ENCODE data around the gene LPIN1.

The LPIN1 gene, protein sequence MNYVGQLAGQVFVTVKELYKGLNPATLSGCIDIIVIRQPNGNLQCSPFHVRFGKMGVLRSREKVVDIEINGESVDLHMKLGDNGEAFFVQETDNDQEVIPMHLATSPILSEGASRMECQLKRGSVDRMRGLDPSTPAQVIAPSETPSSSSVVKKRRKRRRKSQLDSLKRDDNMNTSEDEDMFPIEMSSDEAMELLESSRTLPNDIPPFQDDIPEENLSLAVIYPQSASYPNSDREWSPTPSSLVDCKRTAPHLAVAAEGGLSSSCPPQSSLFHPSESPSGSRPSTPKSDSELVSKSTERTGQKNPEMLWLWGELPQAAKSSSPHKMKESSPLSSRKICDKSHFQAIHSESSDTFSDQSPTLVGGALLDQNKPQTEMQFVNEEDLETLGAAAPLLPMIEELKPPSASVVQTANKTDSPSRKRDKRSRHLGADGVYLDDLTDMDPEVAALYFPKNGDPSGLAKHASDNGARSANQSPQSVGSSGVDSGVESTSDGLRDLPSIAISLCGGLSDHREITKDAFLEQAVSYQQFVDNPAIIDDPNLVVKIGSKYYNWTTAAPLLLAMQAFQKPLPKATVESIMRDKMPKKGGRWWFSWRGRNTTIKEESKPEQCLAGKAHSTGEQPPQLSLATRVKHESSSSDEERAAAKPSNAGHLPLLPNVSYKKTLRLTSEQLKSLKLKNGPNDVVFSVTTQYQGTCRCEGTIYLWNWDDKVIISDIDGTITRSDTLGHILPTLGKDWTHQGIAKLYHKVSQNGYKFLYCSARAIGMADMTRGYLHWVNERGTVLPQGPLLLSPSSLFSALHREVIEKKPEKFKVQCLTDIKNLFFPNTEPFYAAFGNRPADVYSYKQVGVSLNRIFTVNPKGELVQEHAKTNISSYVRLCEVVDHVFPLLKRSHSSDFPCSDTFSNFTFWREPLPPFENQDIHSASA

DNA sequence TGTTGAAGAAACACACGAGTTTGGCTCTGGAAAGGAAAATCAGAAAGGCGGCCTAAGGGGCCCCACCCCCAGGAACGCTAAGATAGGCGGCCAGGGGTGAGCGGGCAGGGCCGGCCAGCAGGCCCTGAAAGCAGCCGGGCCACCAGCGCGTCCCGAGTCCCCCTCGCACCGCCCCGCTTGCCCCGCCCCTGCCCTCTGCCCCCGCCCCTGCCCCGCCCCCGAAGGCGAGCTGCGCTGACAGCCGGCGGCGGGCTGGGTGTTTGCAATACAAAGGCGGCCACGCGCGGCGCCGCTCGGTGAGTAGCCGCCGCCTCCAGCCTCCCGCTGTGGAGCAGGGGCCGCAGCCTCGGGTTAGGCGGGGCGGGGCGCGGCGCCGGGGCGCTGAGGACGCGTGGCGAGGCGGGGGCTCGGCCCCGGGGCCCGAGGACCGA is at the start of gene LPIN1:
Gene LPIN1, plus strand, starts transcription at position 257 of the 431 bp plus-strand sequence. CDS start 18,910 bp downstream, outside the sequence.
- DNase-seq: peak; percentile 85 to 89

DNA sequence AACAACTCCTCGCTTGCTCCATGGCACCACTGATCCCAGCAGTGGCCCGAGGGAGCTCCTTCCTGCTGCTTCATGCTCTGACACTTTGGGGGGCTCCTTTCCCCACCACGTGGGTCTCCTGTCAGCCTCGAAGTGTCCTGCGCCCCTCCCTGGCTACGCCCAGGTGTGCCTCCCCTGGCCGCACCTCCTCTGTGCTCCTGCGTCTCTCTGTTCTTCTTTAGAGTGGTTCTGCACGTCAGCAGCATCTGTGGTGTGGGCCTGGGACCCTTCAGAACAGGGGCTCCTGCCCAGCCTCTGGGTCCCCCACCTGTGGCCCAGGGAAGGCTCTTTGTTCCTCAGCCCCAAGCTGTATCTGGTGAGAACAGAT is 49.7 kb upstream of the LPIN1 start:
- DNase-seq: no peak

DNA sequence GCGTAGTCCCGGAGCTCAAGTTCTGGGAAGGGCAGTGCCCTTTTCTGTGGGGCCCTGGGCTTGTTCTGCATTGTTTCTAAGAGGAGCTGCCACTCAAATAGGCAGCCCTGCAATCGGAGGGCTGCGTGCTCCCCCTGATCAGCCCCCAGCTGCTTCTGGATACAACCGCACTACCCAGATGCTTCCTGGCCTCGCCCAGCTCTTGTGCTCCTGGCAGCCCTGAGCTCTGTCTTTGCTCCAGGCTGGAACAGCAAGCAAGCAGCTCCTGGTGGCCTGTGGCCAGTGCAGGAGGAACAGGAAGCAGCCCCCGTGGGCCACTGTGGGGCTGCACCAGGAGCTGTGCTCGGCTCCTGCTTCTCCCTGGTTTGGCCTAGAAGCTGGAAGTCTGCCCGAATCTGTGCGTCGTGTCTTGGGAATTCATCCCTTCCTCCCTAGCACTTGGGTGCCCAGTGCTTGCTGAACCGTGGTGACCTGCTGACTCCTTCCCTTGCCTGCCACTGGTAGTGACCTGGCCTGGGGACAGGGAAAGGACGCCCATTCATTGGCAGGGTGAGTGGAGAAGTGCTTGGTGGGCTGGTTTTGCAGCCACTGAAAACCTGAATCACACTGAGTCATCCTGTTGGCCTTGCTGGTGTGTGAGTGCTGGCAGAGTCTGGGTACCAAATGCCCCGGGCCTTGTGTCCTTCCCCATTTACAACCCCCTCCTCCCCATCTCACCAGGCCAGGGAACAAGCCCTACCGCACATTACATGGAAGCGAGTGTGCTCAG is 49.1 kb upstream of the LPIN1 start:
- no peak for DNase-seq

DNA sequence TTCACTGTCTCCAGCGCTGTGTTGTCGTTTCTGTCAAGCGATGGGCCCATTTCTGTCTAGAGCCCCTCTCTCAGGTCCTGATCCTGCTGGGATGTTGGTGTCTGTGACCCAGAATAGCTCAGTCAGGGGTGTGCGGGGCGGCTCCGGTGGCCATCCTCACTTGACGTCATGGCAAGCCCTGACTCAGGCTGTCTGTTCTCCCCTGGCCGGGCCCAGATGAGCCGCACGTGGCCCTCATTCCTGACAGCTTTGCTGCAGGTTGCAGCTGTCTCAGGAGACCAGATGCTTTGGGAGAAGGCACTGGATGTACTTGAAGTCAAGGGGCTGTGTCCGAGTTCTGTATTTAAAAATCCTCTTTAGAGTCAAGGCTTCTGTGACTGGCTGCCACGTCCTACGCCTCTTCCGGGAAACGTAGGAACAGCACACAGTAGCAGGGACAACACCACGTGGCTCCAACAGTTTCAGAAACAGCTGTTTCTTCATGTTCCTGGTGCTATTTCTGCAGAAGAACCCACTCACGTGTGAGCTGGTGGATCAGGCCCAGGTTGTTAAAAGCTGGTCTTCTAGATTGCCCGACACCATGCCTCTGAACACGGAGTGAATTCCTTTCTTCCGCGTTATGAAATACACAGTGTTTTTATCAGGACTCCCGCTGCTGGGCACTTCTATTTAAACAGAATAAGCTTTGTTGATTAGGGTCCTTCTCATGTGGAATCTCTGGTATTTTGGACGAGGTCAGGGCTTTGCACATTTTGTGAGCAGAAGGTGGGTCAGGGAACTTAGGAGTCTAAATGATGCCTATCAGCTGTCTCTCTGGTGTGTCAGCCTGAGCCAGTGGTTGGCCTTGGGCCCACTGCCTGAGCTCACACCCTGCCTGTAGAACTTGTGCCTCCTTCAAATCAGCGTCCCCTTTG is 48.2 kb upstream of the LPIN1 start:
- no peak for DNase-seq

DNA sequence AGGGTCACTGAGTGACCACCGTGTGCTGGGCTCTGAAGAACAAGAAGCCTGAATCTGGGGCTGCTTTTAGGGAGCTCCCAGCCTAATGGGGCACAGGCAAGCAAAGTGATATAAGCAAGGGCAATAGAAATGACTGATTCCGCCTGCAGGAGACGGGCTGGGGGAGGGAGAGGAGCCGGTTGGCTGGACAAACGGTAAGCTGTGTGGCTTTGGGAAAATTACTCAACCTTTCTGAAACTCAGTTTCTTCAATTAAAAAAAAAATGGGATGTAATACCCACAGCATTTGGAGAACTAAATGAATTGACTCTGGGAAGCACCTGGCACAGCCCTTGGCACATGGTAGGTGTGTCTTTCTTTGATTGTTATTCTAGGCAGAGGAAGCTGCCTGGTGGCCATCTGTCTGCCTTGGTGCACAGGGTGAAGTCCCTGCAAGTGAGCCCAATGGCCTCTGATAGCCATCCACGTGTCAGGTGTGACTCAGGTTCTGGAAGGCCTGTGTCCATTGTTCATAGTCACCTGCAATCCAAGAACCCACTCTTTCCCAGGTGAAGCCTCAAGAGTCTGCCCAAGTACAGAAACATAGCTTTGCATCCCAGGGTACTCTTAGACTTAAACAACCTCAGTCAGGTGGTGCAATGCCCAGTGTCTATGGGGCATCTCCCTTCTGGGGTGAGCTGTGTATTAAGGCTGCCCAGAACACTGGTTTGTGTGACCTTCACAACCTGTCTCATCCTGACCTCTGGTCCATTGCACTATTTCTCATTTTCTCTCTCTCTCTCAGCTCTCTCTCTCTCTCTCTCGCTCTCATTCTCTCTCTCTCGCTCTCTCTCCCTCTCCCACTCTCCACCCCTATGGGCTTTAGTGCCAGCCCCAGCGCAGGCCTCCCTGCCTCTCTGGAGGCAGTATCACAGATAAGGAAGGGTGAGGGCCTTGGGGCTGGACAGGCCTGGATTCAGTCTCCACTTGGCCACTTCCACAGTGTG is 46.5 kb upstream of the LPIN1 start:
- DNase-seq: no peak

DNA sequence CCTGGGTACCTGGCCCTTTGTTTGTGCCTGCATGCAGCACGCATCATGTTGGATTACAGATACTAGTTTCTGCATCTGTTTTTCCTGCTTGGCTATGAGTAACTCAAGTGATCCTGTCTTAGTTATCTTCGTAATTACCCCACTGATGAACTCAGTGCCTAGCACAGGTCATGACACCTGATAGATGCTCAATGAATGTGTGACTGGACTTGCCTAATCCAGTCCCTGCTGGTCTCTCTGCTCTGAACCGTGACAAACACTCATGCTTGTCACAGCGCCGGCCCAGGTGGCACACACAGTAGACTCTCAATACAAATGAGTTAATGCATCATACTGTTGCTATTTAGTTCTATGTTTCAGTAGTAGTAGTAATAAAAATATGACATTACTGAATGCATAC is 45.2 kb upstream of the LPIN1 start:
- DNase-seq: no peak

DNA sequence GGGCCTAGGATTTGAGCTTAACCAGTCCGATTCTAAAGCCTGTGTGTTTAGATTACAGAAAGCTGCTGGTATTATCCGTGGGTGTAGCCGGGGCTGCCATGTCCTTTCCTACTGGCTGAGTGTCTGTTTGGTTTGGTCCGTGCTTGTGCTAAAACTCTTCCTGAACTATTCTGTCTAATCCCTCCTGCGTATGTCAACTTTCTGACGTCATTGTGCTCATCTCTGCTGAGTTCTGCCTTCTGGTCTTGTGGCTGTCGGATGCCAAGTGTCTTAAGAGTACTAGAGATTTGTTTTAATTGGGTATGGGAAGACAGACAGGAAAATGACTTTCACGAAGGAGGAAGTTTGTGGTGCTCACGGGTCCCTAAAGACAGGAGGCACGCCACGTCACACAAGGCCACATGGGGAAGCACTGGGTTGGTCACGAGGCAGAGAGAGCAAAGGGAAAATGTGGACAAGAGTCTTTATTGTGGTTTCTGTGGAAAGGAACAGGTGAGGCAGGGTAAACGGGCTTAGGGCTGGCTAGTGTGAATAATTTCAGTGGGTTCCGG is 44.6 kb upstream of the LPIN1 start:
- no peak for DNase-seq

DNA sequence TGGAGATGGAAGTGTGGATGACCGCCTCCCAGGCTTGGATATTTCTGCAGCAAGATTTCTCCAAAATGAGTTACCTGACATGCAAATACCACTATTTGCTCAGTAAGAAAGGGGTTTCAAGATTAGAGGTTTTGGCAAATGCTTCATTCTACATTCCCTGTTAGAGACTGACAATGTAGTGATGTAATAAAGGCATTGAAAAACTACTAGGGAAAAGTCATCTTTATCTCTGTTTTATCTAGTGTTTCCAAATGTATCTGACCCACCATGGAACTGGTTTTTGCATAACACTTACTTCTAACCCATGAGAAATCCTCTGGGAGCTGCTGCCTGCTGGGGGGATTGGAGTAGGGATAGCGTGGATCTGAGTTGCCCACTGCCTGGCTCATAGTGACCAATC is 43.5 kb upstream of the LPIN1 start:
- no peak for DNase-seq

DNA sequence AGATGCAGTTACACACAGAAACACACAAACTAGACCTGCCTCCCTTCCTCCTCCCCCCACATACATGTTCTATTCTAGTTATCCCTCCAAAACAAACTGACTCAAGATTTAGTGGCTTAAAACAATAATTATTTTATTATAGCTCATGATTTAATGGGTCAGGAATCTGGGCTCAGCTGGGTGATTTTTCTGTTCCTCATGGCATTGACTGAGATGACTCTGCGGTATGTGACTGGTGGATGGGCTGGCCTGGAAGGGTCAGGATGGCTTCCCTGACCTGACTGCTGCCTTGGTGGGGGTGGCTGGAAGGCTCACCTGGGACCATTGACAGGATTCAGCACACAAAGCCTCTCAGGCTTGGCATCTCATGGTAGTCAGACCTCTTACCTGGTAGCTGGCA is 42.7 kb upstream of the LPIN1 start:
- no peak for DNase-seq

DNA sequence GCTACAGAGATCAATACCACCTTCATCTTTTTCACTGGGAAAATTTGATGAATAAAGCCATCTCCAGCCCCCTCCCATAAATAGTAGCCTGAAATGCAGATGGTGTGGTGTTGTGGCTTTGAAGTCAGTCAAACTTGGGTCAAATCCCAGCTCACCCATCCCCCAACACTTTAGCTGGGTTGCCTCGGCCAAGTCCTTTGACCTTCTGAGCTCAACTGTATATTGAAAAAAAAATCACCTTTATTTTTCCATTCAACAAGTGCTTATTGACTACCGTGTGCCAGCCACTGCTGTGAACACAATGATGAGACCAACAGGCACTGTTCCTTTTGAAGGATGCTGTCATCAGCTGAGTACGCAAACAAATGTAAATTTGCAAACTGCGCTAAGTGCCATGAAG is 41.4 kb upstream of the LPIN1 start:
- DNase-seq: no peak

DNA sequence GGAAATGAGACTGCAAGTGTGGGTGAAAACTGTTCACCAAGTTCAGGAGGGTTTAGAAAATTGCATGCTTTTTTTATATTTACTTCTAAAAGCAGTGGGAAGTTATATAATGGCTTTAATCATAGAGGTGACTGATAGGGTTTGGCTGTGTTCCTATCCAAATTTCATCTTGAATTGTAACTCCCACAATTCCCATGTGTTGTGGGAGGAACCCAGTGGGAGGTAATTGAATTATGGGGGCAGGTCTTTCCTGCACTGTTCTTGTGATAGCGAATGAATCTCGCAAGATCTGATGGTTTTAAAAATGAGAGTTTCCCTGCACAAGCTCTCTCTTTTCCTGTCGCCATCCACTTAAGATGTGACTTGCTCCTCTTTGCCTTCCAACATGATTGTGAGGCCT is 40.7 kb upstream of the LPIN1 start:
- no peak for DNase-seq

DNA sequence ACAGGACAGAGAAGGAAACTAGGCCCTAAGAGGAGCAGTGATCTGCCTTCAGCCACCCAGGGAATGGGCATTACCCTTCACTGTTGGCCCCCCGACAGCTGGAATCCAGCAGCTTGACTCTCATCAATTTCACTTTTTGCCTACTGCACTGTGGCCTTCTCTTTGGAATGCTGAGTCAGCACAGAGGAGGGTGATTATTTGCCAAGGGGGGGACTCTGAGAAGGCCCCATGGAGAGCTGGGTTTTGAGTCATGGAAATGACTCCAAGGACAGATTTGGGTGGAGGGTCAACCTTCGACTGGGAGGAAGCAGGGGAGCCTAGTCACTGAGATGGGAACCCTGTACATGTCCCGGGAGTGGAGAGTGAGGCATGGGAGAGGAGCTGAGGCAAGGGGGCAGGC is 38.3 kb upstream of the LPIN1 start:
- DNase-seq: no peak

DNA sequence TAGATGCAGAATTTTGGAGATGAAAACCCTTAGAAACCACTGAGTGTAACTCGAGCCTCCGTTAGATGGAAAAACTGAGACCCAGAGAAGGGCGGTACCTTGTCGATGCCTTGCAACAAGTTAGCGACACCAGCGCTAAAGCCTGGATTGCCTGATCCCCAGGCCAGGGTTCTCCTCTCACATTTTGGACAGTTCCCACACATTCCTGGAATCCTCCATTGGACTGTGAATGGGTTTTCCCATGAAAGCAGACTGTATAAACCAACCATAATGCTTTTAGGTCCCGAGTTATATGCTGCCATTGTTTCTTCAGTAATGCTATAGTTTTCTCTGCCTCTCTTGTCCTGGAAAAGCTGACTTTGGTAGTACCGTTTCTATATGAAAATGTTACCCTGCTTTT is 37.1 kb upstream of the LPIN1 start:
- DNase-seq: no peak

DNA sequence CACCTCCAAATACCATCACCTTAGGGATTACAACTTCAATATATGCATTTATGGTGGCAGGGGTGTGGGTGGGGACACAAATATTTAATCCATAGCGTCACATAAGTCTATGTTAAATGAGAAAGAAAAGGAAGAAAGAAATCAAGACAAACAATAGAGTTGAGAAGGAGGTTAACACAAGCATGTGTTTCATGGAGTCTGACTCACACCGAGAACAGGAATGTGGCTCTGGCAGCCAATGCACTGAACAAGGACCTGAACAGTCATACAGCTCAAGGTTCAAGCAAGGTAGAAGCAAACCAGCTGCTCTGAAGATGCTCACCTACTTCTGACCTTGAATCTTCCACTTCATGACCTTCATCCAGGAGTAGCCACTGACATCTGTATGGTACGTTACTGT is 36.2 kb upstream of the LPIN1 start:
- DNase-seq: no peak

DNA sequence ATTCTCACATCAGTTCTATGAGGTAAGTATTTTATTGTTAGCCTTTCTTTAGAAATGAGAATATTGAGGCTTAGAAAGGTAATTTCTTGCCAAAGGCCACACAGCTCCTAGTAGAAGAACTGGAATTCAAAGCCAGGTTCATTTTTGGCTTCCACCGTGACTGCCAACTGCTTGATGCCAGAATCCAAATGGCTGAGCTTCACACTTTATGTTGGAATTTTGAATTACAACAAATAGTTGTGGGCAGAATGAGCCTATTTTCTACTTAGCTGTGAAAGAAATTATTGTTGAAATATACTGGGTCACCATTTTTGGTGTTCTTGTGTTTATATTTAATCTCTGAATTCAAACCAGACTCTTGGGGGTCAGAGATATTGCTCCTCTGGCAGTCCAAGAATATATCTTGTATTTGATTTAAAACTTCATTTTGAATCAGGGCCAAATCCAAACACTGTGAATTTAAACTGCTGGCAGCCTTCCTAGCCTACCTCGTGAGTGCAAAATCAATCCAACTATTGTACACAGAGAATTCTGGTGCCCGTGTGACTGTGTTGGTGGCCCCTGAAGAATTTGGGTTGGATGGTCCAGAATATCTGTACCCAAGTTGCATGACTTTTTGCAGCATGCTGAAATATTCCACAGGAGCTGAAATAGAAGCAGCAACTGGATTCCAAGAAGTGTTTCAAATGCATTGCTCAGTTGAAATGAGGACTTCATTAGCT is 35.6 kb upstream of the LPIN1 start:
- no peak for DNase-seq

DNA sequence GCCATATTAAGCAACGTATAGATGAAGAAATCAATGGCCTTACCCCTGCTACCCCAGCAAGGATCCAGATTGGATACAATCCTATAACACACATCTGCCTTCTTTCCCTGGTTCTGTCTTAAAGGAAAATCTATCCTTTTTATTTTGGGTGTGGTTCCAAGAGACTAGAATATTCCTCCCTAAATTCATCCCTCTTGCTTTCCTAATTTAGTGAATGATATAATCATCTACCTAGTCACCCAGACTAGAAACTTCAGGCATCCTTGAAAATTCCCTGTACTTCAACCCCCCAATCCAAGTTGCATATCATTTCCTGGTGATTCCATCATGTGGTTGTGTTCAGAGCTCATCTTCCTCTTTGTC is 35.1 kb upstream of the LPIN1 start:
- no peak for DNase-seq

DNA sequence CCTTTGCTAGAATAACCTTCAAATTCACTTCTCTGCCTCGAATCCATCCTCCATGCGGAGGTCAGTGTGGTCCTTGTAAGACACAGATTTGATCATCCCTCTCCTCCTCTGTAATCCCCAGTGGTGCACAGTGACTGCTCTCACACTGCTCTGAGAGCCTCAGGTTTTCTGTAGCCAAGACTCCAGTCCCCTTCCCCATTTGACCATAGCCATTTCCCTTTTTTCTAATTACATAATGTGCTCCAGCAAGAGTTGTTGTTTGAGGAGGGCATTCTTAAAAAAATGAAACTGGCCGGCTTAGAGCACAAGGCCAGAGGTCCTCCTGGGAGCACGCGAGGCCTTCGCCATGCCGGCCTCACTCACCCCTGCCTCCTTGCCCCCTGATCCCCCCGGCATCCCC is 34.7 kb upstream of the LPIN1 start:
- no peak for DNase-seq

DNA sequence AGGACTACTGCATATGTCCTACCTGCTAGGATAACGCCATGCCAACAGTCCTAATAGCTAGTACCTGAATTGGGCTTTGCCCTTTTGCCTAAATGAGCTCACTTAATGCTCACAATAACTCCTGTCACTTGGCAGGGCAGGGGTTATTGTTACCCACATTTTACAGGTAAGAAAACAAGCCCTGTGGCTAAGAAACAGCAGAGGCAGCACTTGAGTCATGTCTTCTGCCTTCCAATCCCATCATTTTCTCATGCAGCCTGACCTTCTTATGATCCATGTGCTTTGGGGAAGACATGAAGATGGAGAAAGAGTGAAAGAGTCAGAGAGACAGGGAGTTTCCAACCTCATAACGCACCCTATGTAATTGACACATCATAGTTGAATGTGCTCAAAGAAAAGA is 33.6 kb upstream of the LPIN1 start:
- no peak for DNase-seq

DNA sequence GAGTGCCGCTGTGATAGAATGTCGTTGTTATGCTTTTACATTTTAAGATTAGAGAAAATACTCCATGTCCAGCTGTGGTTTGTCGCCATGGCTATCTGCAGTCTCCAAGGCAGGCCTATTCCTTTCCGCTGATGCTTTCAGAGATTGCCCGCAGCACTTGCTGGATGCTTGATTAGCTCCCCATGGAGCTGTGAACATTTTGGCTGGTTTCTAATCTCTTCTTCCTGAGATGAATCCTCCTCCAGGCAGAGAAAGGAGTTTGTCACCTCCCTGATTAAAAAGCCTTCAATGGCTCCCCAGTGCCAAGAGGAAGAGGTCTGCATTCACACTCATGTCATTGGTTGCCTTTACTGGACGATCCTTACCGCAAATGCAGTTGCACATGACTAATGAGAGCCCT is 32.6 kb upstream of the LPIN1 start:
- no peak for DNase-seq

All from activated CD4-positive, alpha-beta T cell treated with anti-CD3 and anti-CD28 coated beads for 4 hours (primary cell).